ENCODE data around the gene TCIRG1.
A peak's percentile ranks its signal among the peaks of the same experiment; 100 is the strongest.
"Not testable (repeated sequence)": the region's sequence is repeated elsewhere in the genome, so short reads cannot be mapped to it uniquely, and the experiment has no call there.

TCIRG1 gene

GRCh38 chr11:68038718-68039525 is at the start of gene TCIRG1:
TSS of gene TCIRG1 (plus strand) at chr11:68039025. CDS start at chr11:68041272, 2,247 bp downstream.
- peak; percentile 45 to 58 for DNase-seq (ENCODE audit: low read depth in 2 of 2)

DNA sequence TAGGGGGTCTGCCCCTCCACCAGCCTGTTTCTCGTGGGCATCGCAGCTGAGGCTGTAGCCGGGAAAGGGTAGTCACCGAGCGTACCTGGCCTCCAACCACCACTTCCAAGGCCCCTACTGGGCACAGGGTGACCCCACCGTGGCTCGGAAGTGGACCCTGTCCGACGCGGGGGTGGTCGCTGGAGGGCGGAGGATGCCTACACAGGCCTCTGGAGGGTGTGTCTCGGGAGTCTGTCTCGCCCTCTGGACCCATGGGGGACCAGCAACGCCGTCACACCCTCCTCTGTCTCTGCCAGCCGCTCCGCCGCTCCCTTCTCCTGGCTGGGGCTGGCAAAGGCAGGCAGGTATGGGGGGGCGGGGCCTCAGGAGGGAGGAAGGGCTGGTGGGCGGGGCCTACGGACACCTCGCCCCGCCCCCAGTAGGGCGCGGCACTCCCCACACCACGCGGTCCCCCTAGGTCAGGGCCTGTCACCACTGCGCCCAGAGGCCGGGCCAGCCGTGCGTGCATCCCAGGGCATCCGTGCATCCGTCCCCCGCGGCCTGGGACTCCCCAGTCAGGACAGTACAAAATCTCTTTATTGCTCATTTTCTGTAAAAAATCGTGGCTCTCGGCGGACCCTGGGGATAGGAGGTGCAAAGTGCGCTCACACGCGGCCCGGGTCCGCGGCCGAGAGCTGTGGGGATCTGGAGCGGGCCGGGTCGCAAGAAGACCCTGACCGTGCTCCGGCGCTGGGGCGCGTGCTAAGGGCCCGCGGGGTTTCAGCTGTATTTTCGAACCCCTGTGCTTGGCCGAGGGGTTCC is 48.1 kb upstream of the TCIRG1 start:
- not testable (repeated sequence) for DNase-seq (ENCODE audit: low read depth in 2 of 2)

GRCh38 chr11:67991347-67992121 is 47.3 kb upstream of the TCIRG1 start:
- not testable (repeated sequence) for DNase-seq (ENCODE audit: low read depth in 2 of 2)

DNA sequence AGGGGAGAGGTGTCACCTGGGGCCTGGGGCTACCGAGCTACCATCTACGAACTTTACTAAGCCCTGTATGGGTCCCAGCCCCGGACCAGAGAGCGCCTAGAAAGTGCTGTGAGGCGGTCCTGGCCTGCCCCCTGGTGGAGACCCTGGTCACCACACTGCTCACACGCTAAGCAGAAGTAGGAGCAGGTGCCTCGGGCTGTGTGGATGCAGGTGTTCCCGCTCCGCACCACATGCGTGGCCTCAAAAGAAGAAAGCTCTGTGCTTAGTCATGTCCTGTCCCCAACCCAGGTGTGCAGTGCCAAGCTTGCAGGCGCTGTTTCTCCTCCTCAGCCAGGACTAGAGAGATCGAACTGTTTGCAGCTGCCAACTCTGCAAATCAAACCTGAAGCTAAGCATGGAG is 45.0 kb upstream of the TCIRG1 start:
- DNase-seq (ENCODE audit: low read depth in 2 of 2) = not testable (repeated sequence)

DNA sequence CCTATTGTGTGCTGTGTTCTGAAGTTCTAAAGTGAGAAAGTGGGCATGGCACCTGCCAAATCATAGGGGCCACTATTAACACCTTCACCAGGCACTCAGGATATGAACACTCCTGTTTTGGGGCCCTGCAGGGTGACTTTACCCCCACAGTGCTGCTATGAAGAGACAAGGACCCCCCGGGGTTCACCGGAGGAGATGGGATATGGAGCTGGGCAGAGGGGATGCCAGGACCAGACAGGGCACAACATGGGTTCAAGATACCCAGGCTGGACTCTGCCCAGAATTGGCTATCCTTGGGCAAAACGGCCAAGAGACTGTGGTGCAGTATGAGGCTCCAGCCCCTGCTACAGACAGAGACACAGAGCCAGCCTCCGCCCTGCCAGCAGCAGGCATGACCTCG is 44.4 kb upstream of the TCIRG1 start:
- not testable (repeated sequence) for DNase-seq (ENCODE audit: low read depth in 2 of 2)

- DNase-seq (ENCODE audit: low read depth in 2 of 2) = not testable (repeated sequence)
These were observed 43.7 kb upstream of the TCIRG1 start for GRCh38 chr11:67995129-67995528.

DNA sequence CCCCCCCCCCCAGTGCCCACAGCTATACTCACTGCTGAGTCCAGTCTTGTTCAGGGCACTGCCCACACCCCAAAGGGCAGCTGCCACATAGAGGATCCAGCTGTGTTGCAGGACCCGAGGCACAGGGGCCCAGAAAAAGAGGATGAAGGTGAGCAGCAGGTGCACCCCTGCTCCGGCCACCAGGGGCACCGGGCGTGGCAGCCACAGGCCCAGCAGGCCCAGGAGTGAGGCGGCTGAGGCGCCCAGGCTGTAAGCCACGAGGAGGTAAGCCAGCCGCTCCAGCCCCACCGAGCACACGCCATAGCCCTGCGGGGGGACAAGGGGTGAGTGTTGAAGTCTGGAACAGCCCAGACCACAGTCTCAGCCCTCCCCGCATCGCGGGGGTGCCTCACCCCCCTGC is 43.2 kb upstream of the TCIRG1 start:
- not testable (repeated sequence) for DNase-seq (ENCODE audit: low read depth in 2 of 2)

DNA sequence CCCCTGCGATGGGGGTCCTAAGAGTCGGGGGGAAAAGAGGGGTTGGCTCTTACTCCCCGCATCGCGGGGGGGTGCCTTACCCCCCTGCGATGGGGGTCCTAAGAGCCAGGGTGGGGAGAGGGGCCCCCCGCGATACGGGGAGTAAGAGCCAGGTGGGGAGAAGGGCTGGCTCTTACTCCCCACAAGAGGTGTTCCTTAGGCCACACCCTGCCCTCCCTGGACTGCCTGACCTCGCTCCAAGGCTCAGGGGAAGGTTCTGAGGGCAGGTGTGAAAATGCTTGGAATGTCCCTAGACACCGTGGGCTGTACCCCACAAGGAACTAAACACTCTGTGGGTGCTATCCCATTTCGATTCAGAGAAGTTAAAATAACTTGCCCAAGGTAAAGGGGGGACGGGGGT is 42.8 kb upstream of the TCIRG1 start:
- no peak for DNase-seq (ENCODE audit: low read depth in 2 of 2)

GRCh38 chr11:67996622-67997474 is 42.0 kb upstream of the TCIRG1 start:
- DNase-seq (ENCODE audit: low read depth in 2 of 2) = peak; percentile 35 to 38

- no peak for DNase-seq (ENCODE audit: low read depth in 2 of 2)
These were observed 41.3 kb upstream of the TCIRG1 start for GRCh38 chr11:67997475-67997921.

GRCh38 chr11:67998150-67999045 is 40.4 kb upstream of the TCIRG1 start:
- DNase-seq (ENCODE audit: low read depth in 2 of 2) = no peak

DNA sequence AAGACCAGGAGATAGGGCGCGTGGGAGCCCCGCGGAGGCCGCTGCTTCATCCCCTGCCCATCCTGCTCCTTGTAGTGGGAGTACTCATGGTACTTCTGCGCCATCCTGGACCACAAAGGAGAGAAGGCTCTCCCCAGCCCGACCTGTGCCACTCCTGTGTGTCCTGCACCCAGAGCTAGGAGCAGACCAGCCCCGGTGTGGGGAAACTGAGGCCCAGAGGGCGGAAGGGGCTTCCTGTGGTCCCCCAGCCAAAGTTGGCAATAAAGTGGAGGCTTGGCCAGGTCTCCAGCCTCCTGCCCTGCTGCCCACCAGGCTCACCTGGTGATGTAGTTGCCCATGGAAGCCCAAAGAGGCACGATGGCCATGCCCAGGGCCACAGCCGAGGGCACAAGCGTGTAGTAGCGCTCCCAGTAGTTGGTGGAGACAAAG is 39.6 kb upstream of the TCIRG1 start:
- no peak for DNase-seq (ENCODE audit: low read depth in 2 of 2)

- no peak for DNase-seq (ENCODE audit: low read depth in 2 of 2)
These were observed 39.1 kb upstream of the TCIRG1 start for GRCh38 chr11:67999704-68000103.

GRCh38 chr11:68002575-68002937 is 36.3 kb upstream of the TCIRG1 start:
- no peak for DNase-seq (ENCODE audit: low read depth in 2 of 2)

DNA sequence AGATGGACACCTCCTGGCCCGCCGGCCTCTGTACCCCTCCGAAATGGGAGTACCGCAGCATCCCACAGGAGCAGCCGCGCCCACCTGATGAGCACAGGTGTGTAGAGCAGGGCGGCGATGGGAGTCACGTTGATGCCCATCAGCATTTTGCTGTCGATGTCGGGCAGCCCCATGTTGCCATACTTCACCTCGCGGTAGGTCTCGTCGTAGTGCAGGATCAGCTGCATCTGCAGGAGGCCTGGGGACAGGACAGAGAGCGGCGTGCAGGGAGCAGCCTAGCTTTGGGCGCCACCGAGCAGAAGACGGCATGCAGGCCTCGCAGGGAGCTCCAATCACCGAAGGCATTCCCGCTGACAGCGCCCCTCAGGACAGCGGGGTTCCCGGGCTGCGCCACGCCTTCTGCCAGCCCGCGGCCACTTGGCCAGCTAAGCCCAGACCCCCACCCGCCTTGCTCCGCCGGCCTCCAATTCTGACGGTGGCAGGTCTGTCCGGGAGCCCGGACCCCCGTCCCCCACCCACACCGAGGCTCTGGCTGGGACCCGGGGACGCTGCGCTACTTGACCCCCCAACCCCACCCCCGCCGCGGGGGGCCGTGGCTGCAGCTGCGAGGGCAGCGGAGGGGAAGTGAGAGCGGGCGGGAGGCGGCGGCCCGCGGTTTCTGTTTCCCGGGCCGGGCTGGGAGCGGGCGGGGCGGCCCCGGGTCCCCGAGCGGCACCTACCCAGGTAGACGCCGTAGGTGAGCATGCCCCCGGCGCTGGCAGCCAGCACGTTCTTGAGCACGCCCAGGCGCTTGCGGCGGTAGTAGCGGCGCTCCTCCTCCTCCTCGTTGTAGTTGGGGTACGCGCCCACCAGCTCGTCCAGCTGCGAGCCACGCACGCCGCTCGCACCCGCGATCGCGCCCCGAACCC is 35.6 kb upstream of the TCIRG1 start:
- no peak for DNase-seq (ENCODE audit: low read depth in 2 of 2)

- peak; percentile 76 to 80 for DNase-seq (ENCODE audit: low read depth in 2 of 2)
These were observed 34.8 kb upstream of the TCIRG1 start, which contains the start of gene UNC93B1 for GRCh38 chr11:68003846-68004550. TSS of gene UNC93B1 (minus strand) at chr11:68004097. CDS start at chr11:68004043, 54 bp downstream.

DNA sequence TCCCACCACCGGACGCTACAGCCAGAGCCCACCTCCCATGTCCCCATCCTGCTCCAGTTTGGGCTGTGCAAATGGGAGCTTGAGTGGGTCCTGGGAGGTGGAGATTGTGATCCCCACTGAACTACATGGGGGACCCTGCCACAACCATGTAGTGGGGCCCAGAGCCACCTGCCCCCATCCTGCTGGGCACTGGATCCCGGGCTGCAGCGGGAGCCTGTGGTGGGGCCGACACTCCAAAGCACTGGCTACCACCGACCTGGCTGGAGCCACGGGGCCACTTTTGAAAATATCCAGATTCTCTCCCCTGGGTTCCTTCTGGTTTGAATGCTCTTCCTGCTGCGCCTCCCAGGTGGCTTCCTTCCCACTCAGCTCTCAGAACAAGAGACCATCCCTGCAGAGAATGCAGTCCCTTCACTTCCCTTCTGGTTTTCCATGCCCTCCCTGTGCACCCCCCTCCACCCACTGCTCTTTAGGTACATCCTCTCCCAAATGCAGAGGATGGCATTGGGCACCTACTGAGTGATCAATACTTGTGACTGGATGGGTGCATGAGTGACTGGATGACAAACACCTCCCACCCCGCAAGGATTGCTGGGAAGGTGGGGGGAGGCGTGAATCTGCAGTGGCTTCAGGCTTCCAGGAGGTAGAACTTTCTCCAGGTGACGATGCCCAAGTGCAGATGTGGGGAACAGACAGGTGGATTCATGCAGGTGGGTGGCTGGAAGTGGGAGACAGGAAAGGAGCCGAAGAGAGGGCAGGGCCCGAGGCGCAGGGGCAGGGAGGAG is 34.1 kb upstream of the TCIRG1 start:
- no peak for DNase-seq (ENCODE audit: low read depth in 2 of 2)

Measured in stimulated activated CD8-positive, alpha-beta memory T cell treated with anti-CD3 and anti-CD28 coated beads, Interleukin-15, amount 100 ng/mL, for 48 hours (primary cell).